ENCODE results near the gene FBRSL1.
"Not testable (repeated sequence)": the region's sequence is repeated elsewhere in the genome, so short reads cannot be mapped to it uniquely, and the experiment has no call there.

FBRSL1 gene

GRCh38 chr12:132489602-132490266 is at the start of gene FBRSL1:
FBRSL1 (plus strand) TSS chr12:132490151.
- peak; percentile 64 to 88 for DNase-seq

GRCh38 chr12:132440420-132440819 is 49.5 kb upstream of the FBRSL1 start:
- not testable (repeated sequence) for DNase-seq

DNA sequence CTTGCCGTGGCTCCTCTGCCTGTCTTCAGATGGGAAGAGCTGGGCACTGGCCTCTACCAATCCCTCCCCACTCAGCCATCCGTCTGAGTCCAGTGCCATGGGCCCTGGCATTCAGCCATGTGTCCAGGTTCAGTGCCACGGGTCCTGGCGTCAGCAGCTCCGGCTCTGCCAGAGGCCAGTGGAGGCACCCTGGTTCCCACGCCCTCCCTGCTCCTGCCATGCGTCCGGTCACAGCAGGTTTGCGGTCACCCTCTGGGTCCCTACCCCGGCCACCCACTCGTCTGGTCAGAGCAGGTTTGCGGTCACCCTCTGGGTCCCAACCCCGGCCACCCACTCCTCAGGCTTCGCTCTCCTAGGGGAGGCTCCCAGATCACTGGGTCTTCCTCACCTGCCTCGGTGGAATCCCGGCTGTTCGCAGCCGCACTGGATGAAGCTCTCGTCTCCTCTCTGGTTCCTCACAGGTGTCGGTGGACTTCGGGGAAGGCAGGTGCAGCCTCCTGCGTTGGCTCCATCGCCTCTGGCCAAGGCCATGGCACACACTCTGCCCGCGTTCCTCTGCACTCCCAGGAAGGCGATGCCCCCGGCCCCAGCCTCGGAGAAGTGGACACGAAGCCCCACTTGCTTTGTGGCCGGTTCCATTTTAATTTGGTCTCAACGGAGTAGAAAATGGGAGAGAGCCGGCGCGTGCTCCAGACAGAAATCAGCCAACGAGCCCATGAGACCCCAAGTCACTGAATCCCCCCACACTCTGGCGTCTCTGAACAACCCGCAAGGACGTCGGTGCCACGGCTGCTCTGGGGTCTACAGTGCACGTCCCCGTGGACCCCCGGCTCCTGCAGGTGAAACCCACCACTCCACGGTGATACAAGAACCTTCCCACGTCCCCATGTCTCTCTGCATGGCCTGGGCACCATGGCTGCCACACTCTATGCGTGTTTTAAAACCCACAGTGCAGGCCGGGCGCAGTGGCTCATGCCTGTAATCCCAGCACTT is 47.8 kb upstream of the FBRSL1 start:
- no peak for DNase-seq

- DNase-seq, result no peak
Measured at GRCh38 chr12:132443091-132443490, 46.9 kb upstream of the FBRSL1 start.

- no peak for DNase-seq
Measured at GRCh38 chr12:132444283-132444682, 45.7 kb upstream of the FBRSL1 start.

- peak; percentile 84 to 95 for DNase-seq
Measured at GRCh38 chr12:132444957-132445883, 44.7 kb upstream of the FBRSL1 start.

- DNase-seq, result peak; percentile 70 to 79
Measured at GRCh38 chr12:132445884-132446632, 43.9 kb upstream of the FBRSL1 start.

DNA sequence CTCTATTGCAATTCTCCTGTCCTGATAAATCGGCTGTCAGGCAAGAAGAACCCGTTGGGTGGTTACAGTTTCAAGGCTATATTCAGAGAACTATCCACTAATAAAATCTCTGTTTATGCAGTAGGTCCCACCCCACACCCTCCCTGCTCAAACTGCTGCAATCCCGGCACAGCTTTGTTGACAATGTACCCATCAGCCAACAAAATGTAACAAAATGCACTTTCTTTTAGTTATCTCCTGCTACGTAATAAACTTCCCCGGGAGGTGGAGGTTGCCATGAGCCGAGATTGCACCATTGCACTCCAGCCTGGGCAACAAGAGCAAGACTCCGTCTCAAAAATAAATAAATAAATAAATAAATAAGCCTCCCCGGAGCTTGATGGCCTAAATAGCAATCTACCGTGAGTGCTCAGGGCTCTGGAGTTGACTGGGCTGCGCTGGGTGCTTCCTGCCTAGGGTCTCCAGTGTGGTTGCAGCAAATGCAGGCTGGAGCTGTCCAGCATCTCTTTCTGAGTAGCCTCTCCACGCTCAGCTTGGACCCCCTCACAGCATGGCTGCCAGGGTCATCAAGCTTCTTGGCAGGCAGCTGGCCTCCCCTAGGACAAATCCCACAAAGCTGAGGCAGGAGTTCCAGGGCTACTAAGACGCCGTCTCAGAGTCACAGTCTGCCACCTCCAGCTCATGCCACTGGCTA is 43.2 kb upstream of the FBRSL1 start:
- no peak for DNase-seq

DNA sequence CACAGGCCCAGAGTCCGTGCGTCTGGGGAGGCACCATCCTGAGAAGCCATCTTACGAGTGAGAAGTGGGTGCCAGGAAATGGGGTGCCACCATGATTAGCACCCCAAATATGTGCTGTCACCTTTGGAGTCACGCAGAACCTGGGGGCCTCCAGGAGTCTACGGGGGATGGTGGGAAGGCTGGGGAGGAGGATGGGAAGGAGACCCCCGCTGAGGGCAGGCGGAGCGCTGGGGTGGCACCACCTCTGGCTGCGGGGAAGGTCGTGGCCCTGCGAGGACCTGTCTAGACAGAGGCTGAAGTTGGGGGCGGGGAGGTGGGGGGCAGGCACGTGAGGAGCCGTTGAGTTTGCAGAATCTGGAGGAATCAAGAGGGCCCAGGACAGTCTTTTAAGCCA is 42.6 kb upstream of the FBRSL1 start:
- no peak for DNase-seq

GRCh38 chr12:132447731-132448462 is 42.1 kb upstream of the FBRSL1 start:
- DNase-seq, result no peak

GRCh38 chr12:132448463-132448820 is 41.5 kb upstream of the FBRSL1 start:
- no peak for DNase-seq

DNA sequence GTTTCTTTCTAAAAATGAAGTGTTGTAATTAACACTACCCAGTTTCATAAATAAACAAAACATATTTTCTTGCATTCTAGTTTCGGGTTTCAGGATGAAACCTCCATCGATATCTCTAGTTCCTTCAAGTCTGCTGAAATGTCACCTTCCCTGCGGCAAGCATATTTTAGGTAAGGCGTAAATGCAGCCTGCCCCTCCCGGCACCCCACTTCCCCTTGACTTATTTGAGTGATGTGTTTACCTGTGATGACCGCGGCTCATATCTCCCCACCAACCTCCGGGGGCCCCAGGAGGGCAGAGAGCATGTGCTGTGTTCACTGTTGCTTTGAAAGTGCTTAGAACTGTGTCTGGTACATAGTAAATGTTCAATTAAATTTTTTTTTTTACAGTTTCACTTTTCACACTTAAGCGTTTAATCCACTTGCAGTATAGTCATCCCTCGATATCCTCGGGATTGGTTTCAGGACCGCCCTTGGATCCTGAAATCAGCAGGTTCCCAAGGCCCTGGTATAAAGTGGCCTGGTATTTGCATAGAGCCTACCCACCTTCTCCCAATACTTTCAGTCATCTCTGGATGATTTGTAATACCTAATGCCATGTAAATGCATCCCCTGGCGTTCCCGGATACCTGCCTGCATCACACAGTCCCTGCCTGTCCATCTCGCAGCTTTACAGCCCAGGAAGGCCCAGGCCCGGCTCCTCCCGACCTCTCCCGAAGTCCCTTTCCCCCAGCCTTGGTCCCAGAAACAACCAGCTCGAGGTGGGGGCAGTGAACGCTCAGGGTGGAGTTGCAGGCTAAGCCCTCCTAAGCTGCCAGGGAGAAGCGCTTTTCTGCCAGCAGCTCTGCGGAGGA is 40.2 kb upstream of the FBRSL1 start:
- DNase-seq, result no peak

DNA sequence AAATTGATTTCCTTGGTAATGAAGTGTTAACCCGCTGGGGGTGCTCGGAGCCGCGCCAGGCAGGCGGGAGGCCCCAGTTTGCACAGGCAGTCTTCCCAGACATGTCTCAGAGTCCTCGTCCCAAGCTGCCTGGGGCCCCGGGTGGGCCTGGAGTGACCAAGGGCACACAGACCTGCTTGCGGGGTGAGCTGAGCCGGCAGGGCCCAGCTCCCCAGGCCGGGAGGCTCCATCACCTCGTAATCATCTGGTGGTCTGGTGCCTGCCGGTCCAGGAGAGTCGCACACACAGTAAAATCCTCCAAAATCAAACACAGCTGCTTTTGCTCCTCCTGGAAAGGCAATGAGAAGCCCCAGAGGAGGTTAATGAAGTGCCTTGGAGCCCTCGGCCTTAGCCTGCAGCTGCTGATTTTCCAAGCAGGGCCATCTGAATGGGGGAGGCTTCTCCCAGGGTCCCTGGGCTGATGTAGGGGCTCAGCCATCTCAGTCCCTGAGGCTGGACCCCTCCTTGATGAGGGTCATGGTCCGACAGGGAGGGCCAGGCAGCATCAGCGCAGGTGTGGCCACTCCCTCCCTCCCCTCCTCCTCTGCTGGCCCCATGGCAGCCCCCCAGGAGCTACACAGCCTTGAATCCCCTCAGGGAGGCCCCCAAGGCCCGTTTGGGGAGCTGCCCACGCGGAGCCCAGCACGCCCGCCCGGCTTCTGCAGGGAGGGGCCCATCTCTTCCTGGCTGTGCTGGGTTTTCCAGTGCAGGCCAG is 39.4 kb upstream of the FBRSL1 start:
- DNase-seq, result peak in 1 of 2 experiments; percentile 7

- DNase-seq, result no peak
Measured at GRCh38 chr12:132451172-132451835, 38.6 kb upstream of the FBRSL1 start.

- DNase-seq, result no peak
Measured at GRCh38 chr12:132451836-132452195, 38.1 kb upstream of the FBRSL1 start.

DNA sequence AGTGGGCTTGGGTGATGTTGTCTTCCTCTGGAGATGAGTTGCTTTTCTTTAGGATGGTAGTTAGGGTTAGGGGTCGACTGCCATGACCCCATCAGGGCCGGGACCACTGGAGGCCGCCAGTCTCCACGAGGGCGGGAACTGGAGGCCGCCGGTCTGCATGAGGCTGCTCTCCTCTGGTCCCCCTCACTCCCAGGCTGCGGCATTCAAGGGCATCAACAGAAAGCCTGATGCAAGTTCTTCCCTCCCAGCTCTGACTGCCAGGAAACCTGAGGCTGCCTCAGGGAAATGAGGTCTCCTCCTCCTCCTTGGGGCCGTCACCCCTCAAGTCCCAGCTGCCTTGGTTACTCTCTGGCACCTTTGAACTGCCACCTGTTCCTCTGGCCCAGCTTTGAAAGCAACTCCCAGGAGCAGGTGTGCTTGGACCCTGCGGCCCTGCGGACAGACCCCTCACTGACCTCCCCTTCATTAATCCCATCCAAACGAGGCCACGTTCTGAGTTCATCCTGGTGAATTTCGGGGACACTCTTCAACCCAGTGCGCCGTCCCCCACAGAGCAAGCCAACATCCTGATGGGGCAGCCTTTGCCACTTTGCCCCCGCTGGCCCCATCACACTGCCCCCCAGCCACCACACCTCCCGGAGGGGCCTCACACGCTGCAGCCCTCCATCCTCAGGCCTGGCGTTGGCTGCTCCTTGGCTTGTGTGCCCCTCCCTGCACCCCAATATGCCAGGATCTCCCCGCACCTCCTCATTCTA is 37.2 kb upstream of the FBRSL1 start:
- no peak for DNase-seq

GRCh38 chr12:132453361-132454192 is 36.4 kb upstream of the FBRSL1 start:
- no peak for DNase-seq
